ENCODE results near the gene HES7. TPM values are rescaled to one million over a fixed set of nuclear protein-coding genes. Genes with fewer than 3 reads are reported as not detected.
A peak's percentile ranks its signal among the peaks of the same experiment; 100 is the strongest.

The HES7 gene
- total and polyA plus RNA-seq, 9 of the 15 experiments (the other 6 are each of a cell fraction or from before 2014, with no cell fraction given): 0.03 to 1.7 (median 0.14) TPM; not detected in 1

DNA sequence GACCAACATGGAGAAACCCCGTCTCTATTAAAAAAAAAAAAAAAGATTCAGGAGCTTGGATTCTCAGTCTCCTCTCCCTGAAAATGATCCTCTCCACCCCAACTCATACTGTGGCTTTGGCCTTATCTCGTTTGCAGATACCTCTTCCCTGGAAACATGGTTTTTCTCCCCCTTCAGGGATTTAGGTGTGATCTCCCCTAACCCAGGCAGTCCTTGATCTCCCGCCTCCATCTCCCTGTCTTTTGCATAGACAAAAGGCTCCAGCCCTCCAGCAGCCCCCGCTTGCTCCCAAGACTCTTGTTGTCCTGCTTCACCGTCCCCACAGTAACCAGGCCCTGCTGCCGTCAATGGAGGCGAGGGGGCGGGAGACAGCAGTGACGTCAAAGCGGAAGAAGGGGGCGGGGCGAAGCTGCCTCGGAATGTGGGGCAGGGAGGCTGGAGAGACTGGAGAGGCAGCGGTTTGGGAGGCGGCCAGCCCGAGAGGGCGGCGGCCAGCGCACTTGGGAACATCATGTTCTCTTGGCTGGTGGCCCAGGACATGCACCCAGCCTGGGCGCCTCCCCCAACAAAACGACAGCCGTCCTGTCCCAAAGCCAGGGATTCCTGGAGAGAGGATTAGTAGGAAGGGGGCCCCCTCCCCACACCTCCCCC lies 30.2 kb upstream of the HES7 start (continued):
- TF ChIP-seq, protein P1, sequence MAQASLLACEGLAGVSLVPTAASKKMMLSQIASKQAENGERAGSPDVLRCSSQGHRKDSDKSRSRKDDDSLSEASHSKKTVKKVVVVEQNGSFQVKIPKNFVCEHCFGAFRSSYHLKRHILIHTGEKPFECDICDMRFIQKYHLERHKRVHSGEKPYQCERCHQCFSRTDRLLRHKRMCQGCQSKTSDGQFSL (CRISPR knock-in tag; IDR thresholded peaks at IDR 0.05): no peak
- TF ChIP-seq, protein P1 (tag; IDR thresholded peaks at IDR 0.05): no peak
- TF ChIP-seq, protein P2, sequence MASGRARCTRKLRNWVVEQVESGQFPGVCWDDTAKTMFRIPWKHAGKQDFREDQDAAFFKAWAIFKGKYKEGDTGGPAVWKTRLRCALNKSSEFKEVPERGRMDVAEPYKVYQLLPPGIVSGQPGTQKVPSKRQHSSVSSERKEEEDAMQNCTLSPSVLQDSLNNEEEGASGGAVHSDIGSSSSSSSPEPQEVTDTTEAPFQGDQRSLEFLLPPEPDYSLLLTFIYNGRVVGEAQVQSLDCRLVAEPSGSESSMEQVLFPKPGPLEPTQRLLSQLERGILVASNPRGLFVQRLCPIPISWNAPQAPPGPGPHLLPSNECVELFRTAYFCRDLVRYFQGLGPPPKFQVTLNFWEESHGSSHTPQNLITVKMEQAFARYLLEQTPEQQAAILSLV (tag; IDR thresholded peaks at IDR 0.05): no peak
- TF ChIP-seq HNRNPH1 (optimal IDR thresholded peaks at IDR 0.05; ENCODE audit: low read depth, low read length) (no peak), HNRNPL (IDR thresholded peaks at IDR 0.05; ENCODE audit: low read depth, low read length) (no peak), DACH1 (IDR thresholded peaks at IDR 0.05; ENCODE audit: partially characterized antibody) (no peak), ARID1B (IDR thresholded peaks at IDR 0.05) (peak; percentile 46; the same call in 1 of the 2 replicates), MAZ (CRISPR knock-in tag; conservative IDR thresholded peaks at IDR 0.05 in 1 of 2, IDR thresholded peaks at IDR 0.05 in 1 of 2) (peak; percentile 69 to 77), ZNF57 (CRISPR knock-in tag; IDR thresholded peaks at IDR 0.05) (no peak), ZNF766 (CRISPR knock-in tag; conservative IDR thresholded peaks at IDR 0.05) (no peak), PHF21A (IDR thresholded peaks at IDR 0.05; ENCODE audit: borderline replicate concordance, low read depth) (no peak), KLF10 (CRISPR knock-in tag; IDR thresholded peaks at IDR 0.05) (no peak), RBM39 (optimal IDR thresholded peaks at IDR 0.05; ENCODE audit: low read depth, low read length) (no peak), RUNX1 (IDR thresholded peaks at IDR 0.05; ENCODE audit: low read depth) (no peak)
- TF ChIP-seq, protein P3, sequence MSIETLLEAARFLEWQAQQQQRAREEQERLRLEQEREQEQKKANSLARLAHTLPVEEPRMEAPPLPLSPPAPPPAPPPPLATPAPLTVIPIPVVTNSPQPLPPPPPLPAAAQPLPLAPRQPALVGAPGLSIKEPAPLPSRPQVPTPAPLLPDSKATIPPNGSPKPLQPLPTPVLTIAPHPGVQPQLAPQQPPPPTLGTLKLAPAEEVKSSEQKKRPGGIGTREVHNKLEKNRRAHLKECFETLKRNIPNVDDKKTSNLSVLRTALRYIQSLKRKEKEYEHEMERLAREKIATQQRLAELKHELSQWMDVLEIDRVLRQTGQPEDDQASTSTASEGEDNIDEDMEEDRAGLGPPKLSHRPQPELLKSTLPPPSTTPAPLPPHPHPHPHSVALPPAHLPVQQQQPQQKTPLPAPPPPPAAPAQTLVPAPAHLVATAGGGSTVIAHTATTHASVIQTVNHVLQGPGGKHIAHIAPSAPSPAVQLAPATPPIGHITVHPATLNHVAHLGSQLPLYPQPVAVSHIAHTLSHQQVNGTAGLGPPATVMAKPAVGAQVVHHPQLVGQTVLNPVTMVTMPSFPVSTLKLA (conservative IDR thresholded peaks at IDR 0.05): peak; percentile 45 to 70; a peak in 3 of 4 replicates
- TF ChIP-seq, protein P4, sequence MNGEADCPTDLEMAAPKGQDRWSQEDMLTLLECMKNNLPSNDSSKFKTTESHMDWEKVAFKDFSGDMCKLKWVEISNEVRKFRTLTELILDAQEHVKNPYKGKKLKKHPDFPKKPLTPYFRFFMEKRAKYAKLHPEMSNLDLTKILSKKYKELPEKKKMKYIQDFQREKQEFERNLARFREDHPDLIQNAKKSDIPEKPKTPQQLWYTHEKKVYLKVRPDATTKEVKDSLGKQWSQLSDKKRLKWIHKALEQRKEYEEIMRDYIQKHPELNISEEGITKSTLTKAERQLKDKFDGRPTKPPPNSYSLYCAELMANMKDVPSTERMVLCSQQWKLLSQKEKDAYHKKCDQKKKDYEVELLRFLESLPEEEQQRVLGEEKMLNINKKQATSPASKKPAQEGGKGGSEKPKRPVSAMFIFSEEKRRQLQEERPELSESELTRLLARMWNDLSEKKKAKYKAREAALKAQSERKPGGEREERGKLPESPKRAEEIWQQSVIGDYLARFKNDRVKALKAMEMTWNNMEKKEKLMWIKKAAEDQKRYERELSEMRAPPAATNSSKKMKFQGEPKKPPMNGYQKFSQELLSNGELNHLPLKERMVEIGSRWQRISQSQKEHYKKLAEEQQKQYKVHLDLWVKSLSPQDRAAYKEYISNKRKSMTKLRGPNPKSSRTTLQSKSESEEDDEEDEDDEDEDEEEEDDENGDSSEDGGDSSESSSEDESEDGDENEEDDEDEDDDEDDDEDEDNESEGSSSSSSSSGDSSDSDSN (IDR thresholded peaks at IDR 0.05; ENCODE audit: borderline replicate concordance in 1 of 2, low read depth in 2 of 2, low read length in 2 of 2): 0 out of 4 replicates have a peak, but pooled peaks of 1 of the 2 experiments have one; percentile 57
- TF ChIP-seq, protein P5, sequence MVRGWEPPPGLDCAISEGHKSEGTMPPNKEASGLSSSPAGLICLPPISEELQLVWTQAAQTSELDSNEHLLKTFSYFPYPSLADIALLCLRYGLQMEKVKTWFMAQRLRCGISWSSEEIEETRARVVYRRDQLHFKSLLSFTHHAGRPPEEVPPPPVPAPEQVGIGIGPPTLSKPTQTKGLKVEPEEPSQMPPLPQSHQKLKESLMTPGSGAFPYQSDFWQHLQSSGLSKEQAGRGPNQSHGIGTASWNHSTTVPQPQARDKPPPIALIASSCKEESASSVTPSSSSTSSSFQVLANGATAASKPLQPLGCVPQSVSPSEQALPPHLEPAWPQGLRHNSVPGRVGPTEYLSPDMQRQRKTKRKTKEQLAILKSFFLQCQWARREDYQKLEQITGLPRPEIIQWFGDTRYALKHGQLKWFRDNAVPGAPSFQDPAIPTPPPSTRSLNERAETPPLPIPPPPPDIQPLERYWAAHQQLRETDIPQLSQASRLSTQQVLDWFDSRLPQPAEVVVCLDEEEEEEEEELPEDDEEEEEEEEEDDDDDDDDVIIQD (CRISPR knock-in tag; IDR thresholded peaks at IDR 0.05): no peak
- TF ChIP-seq, protein P6, sequence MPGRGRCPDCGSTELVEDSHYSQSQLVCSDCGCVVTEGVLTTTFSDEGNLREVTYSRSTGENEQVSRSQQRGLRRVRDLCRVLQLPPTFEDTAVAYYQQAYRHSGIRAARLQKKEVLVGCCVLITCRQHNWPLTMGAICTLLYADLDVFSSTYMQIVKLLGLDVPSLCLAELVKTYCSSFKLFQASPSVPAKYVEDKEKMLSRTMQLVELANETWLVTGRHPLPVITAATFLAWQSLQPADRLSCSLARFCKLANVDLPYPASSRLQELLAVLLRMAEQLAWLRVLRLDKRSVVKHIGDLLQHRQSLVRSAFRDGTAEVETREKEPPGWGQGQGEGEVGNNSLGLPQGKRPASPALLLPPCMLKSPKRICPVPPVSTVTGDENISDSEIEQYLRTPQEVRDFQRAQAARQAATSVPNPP (IDR thresholded peaks at IDR 0.05; ENCODE audit: borderline replicate concordance, insufficient read depth, insufficient read length): no peak

All from K562 (cell line).